Peyer's patch (tissue), 4 donors: ENCODE results near the gene PALB2.

ENCODE experiments used
- CTCF ChIP-seq, 6 experiments: fragments of 450-650 bp in 4 of 6; fragments of 200-600 bp in 2 of 6; sonication (generic) in 1 of 6; IDR thresholded peaks; one replicate each; pipeline ENCODE4 v1.5.1; 2017 to 2019; ENCODE audit warnings: antibody characterized with exemption in 6 of 6, mild to moderate bottlenecking in 3 of 6, moderate library complexity in 1 of 6
- POLR2A ChIP-seq, 2 donors: fragments of 450-650 bp; IDR thresholded peaks; one replicate each; pipeline ENCODE4 v1.5.1; 2017; ENCODE audit warnings: antibody characterized with exemption in 2 of 2, mild to moderate bottlenecking in 2 of 2, moderate library complexity in 2 of 2

DNA sequence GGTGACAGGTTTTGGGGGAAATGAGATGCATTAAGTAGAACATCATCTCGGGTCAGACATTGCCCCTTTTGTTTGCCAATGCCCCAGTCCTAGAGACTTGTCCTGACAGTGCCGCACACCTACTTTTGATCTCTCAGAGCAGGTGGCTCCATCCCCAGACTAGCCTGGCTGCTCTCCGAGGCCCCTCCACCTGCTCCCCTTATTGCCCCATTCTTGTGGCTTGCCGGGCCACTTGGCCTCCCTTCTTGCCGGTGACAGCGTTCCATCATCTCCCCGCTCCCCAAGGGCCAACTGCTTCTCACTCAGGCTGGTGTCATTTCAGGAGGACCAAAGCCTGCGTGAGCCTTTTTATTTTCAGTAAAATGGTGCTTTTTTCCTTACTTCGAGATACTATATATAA, 68.7 kb downstream of the PALB2 start:
- TF ChIP-seq CTCF (IDR thresholded peaks at IDR 0.05) (no peak), POLR2A (IDR thresholded peaks at IDR 0.05) (no peak)
